COLO829 (cell line): ENCODE data around the gene CDY1.
"Not testable (repeated sequence)": the region's sequence is repeated elsewhere in the genome, so short reads cannot be mapped to it uniquely, and the experiment has no call there.

Source experiments
- DNase-seq: peaks from one replicate; pipeline ENCODE4 v3.0.0; 2012; ENCODE audit warnings: low spot score

The CDY1 gene

GRCh38 chrY:25621817-25622216 is at the start of gene CDY1:
TSS of gene CDY1 (plus strand) at chrY:25622117. CDS start at chrY:25622443, 326 bp downstream.
- DNase-seq, result not testable (repeated sequence)

GRCh38 chrY:25593336-25593735 is 28.6 kb upstream of the CDY1 start:
- not testable (repeated sequence) for DNase-seq

DNA sequence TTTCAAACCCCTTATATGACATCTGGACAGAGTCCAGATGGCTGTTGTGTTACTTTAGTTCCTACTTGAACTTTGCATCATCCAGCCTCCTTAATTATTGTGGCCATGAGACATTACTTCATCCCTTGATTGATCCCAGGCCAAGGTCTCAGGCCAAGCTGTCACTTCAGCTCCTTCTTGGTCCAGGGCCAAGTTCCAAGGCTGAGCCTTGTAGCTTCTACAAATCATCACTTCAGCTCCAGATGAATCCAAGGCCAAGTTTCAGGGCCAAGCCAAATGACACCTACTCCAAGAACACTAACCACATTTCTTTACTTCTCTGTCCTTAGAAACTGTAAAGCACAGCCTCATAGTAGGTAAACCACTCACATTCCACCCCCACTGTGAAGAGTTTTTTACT is 1.7 kb upstream of the CDY1 start:
- not testable (repeated sequence) for DNase-seq

DNA sequence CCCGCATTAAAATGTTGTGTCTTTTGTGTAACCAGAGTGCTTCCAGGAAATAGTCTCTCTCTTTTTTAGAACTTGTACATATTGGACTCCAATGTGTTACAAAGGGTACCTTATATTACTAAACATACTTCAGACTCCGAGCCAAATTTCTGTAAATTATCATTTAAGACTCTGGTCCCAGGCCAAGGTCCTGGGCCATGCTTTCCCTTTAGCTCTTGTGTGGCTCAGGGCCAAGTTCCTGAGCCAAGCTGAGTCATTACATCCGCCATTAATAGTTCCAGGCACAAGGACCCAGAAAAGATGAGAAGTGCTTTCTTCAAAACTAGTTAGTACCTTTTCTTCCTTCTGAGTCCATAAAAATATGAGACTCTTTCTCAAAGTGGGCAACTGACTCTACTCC is 4.6 kb downstream of the CDY1 start:
- not testable (repeated sequence) for DNase-seq

- not testable (repeated sequence) for DNase-seq
These were observed 8.6 kb downstream of the CDY1 start for GRCh38 chrY:25630383-25631112.

DNA sequence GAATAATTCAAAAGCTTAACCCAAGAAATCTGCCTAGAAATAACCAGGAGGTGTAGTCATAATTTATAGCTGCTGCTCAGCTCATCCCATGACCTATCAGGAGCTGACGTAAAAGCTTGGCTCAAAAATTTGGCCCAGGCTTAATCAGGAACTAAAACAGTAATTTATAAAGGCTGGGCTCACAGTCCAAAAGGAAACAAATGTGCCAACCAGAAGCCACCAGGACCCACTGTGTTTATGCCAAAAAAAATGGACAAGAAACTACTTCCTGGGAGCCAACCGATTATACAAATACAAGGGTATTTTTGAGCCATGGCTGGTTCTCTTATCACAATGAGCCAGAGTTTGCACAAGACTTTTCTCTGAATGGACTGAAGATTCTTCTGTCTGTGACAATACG is 17.9 kb downstream of the CDY1 start:
- not testable (repeated sequence) for DNase-seq

GRCh38 chrY:25643024-25643915 is 21.4 kb downstream of the CDY1 start:
- DNase-seq, result not testable (repeated sequence)
